Smooth muscle cell (in vitro differentiated cells): ENCODE results near the gene TMA16. TPM values are rescaled to one million over a fixed set of nuclear protein-coding genes. Genes with fewer than 3 reads are reported as not detected.

ENCODE experiments used
- DNase-seq: peaks from one replicate; lab custom pipeline; 2025; ENCODE audit not compliant: unreplicated experiment; lab: John Stamatoyannopoulos, UW
- H2AFZ ChIP-seq: fragments of 200-600 bp; sonication (generic); 2 replicates; pipeline ENCODE4 v1.6.0; 2016; ENCODE audit warnings: antibody characterized with exemption, low read depth, mild to moderate bottlenecking
- H3F3A ChIP-seq: fragments of 200-600 bp; sonication (generic); 2 replicates; pipeline ENCODE4 v1.6.0; 2017; ENCODE audit warnings: antibody characterized with exemption, low read depth
- H3K27ac ChIP-seq: fragments of 200-600 bp; sonication (generic); 2 replicates; pipeline ENCODE4 v1.5.1; 2016; ENCODE audit warnings: low read depth, mild to moderate bottlenecking
- H3K27me3 ChIP-seq: fragments of 200-600 bp; sonication (generic); 2 replicates; pipeline ENCODE4 v1.6.1; 2016; ENCODE audit warnings: low read depth, mild to moderate bottlenecking
- H3K36me3 ChIP-seq: fragments of 200-600 bp; sonication (generic); 2 replicates; pipeline ENCODE4 v1.5.1; 2016; ENCODE audit warnings: low read depth
- H3K4me1 ChIP-seq: fragments of 200-600 bp; sonication (generic); 2 replicates; pipeline ENCODE4 v1.5.1; 2016; ENCODE audit warnings: low read depth
- H3K4me2 ChIP-seq: fragments of 200-600 bp; sonication (generic); 2 replicates; pipeline ENCODE4 v1.6.0; 2016; ENCODE audit warnings: mild to moderate bottlenecking
- H3K4me3 ChIP-seq: fragments of 200-600 bp; sonication (generic); 2 replicates; pipeline ENCODE4 v1.5.1; 2016; ENCODE audit warnings: mild to moderate bottlenecking
- H3K79me2 ChIP-seq: fragments of 200-600 bp; sonication (generic); 2 replicates; pipeline ENCODE4 v1.6.0; 2016; ENCODE audit warnings: low read depth, mild to moderate bottlenecking
- H3K9ac ChIP-seq: fragments of 200-600 bp; sonication (generic); 2 replicates; pipeline ENCODE4 v1.6.0; 2016; ENCODE audit warnings: low read depth
- H3K9me3 ChIP-seq: fragments of 200-600 bp; sonication (generic); replicated peaks from 2 replicates; pipeline ENCODE4 v1.5.1; 2016; ENCODE audit warnings: low read depth
- H4K20me1 ChIP-seq: fragments of 200-600 bp; sonication (generic); 2 replicates; pipeline ENCODE4 v1.6.0; 2016; ENCODE audit warnings: low read depth
- CTCF ChIP-seq: fragments of 200-600 bp; sonication (generic); IDR thresholded peaks from 2 replicates; pipeline ENCODE4 v1.5.1; 2017; ENCODE audit warnings: borderline replicate concordance, mild to moderate bottlenecking, antibody characterized with exemption; ENCODE audit not compliant: insufficient read depth, poor library complexity, severe bottlenecking
- WGBS: methylation state at CpG from one replicate; pipeline ENCODE4 v1.1.7; 2016; ENCODE audit warnings: low lambda C conversion rate; 5-methylcytosine and 5-hydroxymethylcytosine counted together
- polyA plus RNA-seq: library from polyadenylated mRNA; unstranded; fragments of >200 nt; fragmentation: Nextera tagmentation; extraction: Ambion mirVana; gene quantifications from 2 replicates; pipeline ENCODE4 v1.2.1, GENCODE V29; 2016
- total RNA-seq: library from RNA; depleted of rRNA; stranded (reverse); fragments of >200 nt; gene quantifications from 2 replicates; pipeline ENCODE4 v1.2.3, GENCODE V29; 2014

Gene TMA16
- total and polyA plus RNA-seq, 2 experiments from 2014 or later = 20.6 to 26.9 TPM

- DNase-seq = no peak
- Histone ChIP-seq H3K27ac (no peak overlapping the region), H3K4me2 (peak overlapping the region; percentile 94), H3K9ac (no peak overlapping the region), H3K9me3 (no peaks in the 10 kb centered on the region), H3K79me2 (peaks cover 35% of the 10 kb centered on the region), H2AFZ (no peak overlapping the region), H3F3A (no peaks in the 10 kb centered on the region), H3K4me1 (peaks cover 12% of the 10 kb centered on the region), H4K20me1 (no peaks in the 10 kb centered on the region), H3K27me3 (no peaks in the 10 kb centered on the region), H3K4me3 (no peak overlapping the region), H3K36me3 (no peaks in the 10 kb centered on the region)
- WGBS = 92% methylated on average over 6 of the region's 6 CpGs
- no peak for TF ChIP-seq CTCF
These were observed 1.5 kb upstream of the TMA16 start for GRCh38 chr4:163492951-163493504.

GRCh38 chr4:163493643-163494359 is 689 bp upstream of the TMA16 start:
- peak overlapping the region; percentile 94 for H3K4me2 ChIP-seq
- H4K20me1 ChIP-seq = no peaks in the 10 kb centered on the region
- H3K4me1 ChIP-seq = peaks cover 12% of the 10 kb centered on the region
- peaks cover 42% of the 10 kb centered on the region for H3K79me2 ChIP-seq
- H3K36me3 ChIP-seq = no peaks in the 10 kb centered on the region
- H3K4me3 ChIP-seq = peak overlapping the region; percentile 94
- peak overlapping the region; percentile 77 for H3K27ac ChIP-seq
- no peaks in the 10 kb centered on the region for H3F3A ChIP-seq
- WGBS = 53% methylated on average over 23 of the region's 28 CpGs
- DNase-seq = no peak
- H3K9ac ChIP-seq = peak overlapping the region; percentile 89
- H3K27me3 ChIP-seq = no peaks in the 10 kb centered on the region
- no peak for TF ChIP-seq CTCF
- H3K9me3 ChIP-seq = no peaks in the 10 kb centered on the region
- peak overlapping the region; percentile 99 for H2AFZ ChIP-seq

- Histone ChIP-seq H4K20me1 (peaks cover 10% of the 10 kb centered on the region), H3K9me3 (no peaks in the 10 kb centered on the region), H3K36me3 (no peaks in the 10 kb centered on the region), H3F3A (no peaks in the 10 kb centered on the region), H3K4me2 (peak overlapping the region; percentile 94), H3K9ac (peak overlapping the region; percentile 89), H3K27ac (peak overlapping the region; percentile 77), H3K4me3 (peak overlapping the region; percentile 94), H3K79me2 (peaks cover 62% of the 10 kb centered on the region), H2AFZ (peak overlapping the region; percentile 99), H3K4me1 (peaks cover 17% of the 10 kb centered on the region), H3K27me3 (no peaks in the 10 kb centered on the region)
- TF ChIP-seq CTCF = no peak
- WGBS = 33% methylated on average over 1 of the region's 1 CpG
- no peak for DNase-seq
These were observed 1.4 kb downstream of the TMA16 start for GRCh38 chr4:163495900-163496299.
